Lower lobe of right lung (tissue), 2 donors: ENCODE results near the gene FAM171A1. TPM values are rescaled to one million over a fixed set of nuclear protein-coding genes. Genes with fewer than 3 reads are reported as not detected.
"Not testable (repeated sequence)": the region's sequence is repeated elsewhere in the genome, so short reads cannot be mapped to it uniquely, and the experiment has no call there.

ENCODE experiments used
- ATAC-seq, 2 donors: fragments of 200-7000 bp; cut with Tn5 transposase; one replicate each; pipeline ENCODE4 v1.9.1; 2020 to 2022; ENCODE audit warnings: mild to moderate bottlenecking in 2 of 2, moderate library complexity in 2 of 2
- DNase-seq: peaks from one replicate; pipeline ENCODE4 v3.0.0-alpha.2; 2020
- H3K27ac ChIP-seq: fragments of 200-600 bp; one replicate; pipeline ENCODE4 v1.8.0; 2022
- H3K27me3 ChIP-seq: fragments of 200-600 bp; one replicate; pipeline ENCODE4 v1.8.0; 2022; ENCODE audit warnings: low read depth
- H3K36me3 ChIP-seq: fragments of 200-600 bp; one replicate; pipeline ENCODE4 v1.8.0; 2022; ENCODE audit warnings: mild to moderate bottlenecking
- H3K4me1 ChIP-seq: fragments of 200-600 bp; one replicate; pipeline ENCODE4 v1.8.0; 2022
- H3K4me3 ChIP-seq: fragments of 200-600 bp; one replicate; pipeline ENCODE4 v1.8.0; 2022; ENCODE audit warnings: mild to moderate bottlenecking
- H3K9me3 ChIP-seq: fragments of 200-600 bp; one replicate; pipeline ENCODE4 v1.8.0; 2022
- CTCF ChIP-seq: fragments of 200-600 bp; IDR thresholded peaks from one replicate; pipeline ENCODE4 v1.8.0; 2022; ENCODE audit warnings: antibody characterized with exemption, mild to moderate bottlenecking
- intact Hi-C: fragments of 100-400 bp; cut with DNase I; formaldehyde crosslinking; loops from one replicate; pipeline ENCODE4 v1.11.0; 2022
- total RNA-seq: library from RNA; stranded (reverse); fragmentation: NEBNext Ultra II Directional; extraction: Animal tissue kit (Norgen Biotek cat#: 25700); gene quantifications from one replicate; pipeline ENCODE4 v1.2.1, GENCODE V29; 2021
- donor health status: DM: no; HTN: yes; CAD: no; lungs with severe emphysema.

The FAM171A1 gene
- total RNA-seq, 1 donor from 2014 or later: 14.0 TPM

GRCh38 chr10:15393139-15393825, 22.2 kb upstream of the FAM171A1 start:
- no peaks in the 10 kb centered on the region for H3K9me3 ChIP-seq
- no peak for TF ChIP-seq CTCF
- H3K27ac ChIP-seq: no peak overlapping the region
- ATAC-seq: no peak
- no peaks in the 10 kb centered on the region for H3K36me3 ChIP-seq
- H3K4me3 ChIP-seq: no peak overlapping the region
- no peaks in the 10 kb centered on the region for H3K4me1 ChIP-seq
- no peaks in the 10 kb centered on the region for H3K27me3 ChIP-seq
- DNase-seq: no peak
- intact Hi-C loops: no loop called here

GRCh38 chr10:15391491-15391890, 20.4 kb upstream of the FAM171A1 start:
- TF ChIP-seq CTCF: no peak
- H3K27me3 ChIP-seq: no peaks in the 10 kb centered on the region
- no peaks in the 10 kb centered on the region for H3K4me1 ChIP-seq
- no peaks in the 10 kb centered on the region for H3K9me3 ChIP-seq
- intact Hi-C loops: no loop called here
- no peaks in the 10 kb centered on the region for H3K36me3 ChIP-seq
- no peak for ATAC-seq
- no peak overlapping the region for H3K4me3 ChIP-seq
- no peak for DNase-seq
- H3K27ac ChIP-seq: no peak overlapping the region

GRCh38 chr10:15388172-15388571, 17.1 kb upstream of the FAM171A1 start:
- H3K9me3 ChIP-seq, H3K27ac ChIP-seq, ATAC-seq, H3K4me1 ChIP-seq, H3K27me3 ChIP-seq, H3K4me3 ChIP-seq, H3K36me3 ChIP-seq, intact Hi-C loops, DNase-seq: not testable (repeated sequence)

- TF ChIP-seq CTCF: no peak
- intact Hi-C loops: no loop called here
- Histone ChIP-seq H3K27me3 (peaks cover 6% of the 10 kb centered on the region), H3K4me1 (no peaks in the 10 kb centered on the region), H3K27ac (no peak overlapping the region), H3K9me3 (no peaks in the 10 kb centered on the region), H3K4me3 (no peak overlapping the region), H3K36me3 (no peaks in the 10 kb centered on the region)
- ATAC-seq: no peak
- no peak for DNase-seq
These were observed 15.9 kb upstream of the FAM171A1 start for GRCh38 chr10:15387021-15387420.

GRCh38 chr10:15385552-15386455, 14.7 kb upstream of the FAM171A1 start:
- TF ChIP-seq CTCF: no peak
- Histone ChIP-seq H3K9me3 (no peaks in the 10 kb centered on the region), H3K4me3 (no peak overlapping the region), H3K27ac (peak overlapping the region; percentile 46), H3K4me1 (no peaks in the 10 kb centered on the region), H3K27me3 (peaks cover 6% of the 10 kb centered on the region), H3K36me3 (no peaks in the 10 kb centered on the region)
- DNase-seq (no peak), ATAC-seq (no peak)
- intact Hi-C loops: no loop called here

- H3K4me3 ChIP-seq: no peak overlapping the region
- H3K4me1 ChIP-seq: no peaks in the 10 kb centered on the region
- intact Hi-C loops: no loop called here
- H3K9me3 ChIP-seq: no peaks in the 10 kb centered on the region
- no peak for TF ChIP-seq CTCF
- H3K27ac ChIP-seq: no peak overlapping the region
- H3K27me3 ChIP-seq: peaks cover 6% of the 10 kb centered on the region
- ATAC-seq (no peak), DNase-seq (no peak)
- H3K36me3 ChIP-seq: no peaks in the 10 kb centered on the region
These were observed 10.3 kb upstream of the FAM171A1 start for GRCh38 chr10:15381420-15381819.
